Activated CD4-positive, alpha-beta memory T cell treated with anti-CD3 and anti-CD28 coated beads, Interleukin-2, amount 10 ng/mL, durations not matched to agents 7 days and 5 days (primary cell): ENCODE results near the gene SMPDL3B. TPM values are rescaled to one million over a fixed set of nuclear protein-coding genes. Genes with fewer than 3 reads are reported as not detected.
A peak's percentile ranks its signal among the peaks of the same experiment; 100 is the strongest.

Experiments
- CTCF ChIA-PET: fragments of 350-600 bp; sonication (Branson Sonifier 250); formaldehyde crosslinking; loops from one replicate; lab custom pipeline; 2021; ENCODE audit warnings: antibody characterized with exemption, inconsistent platforms; lab: Charles Lee
- POLR2A ChIA-PET: fragments of 350-600 bp; sonication (Branson Sonifier 250); formaldehyde crosslinking; loops from one replicate; lab custom pipeline; 2021; ENCODE audit warnings: antibody characterized with exemption; lab: Charles Lee
- DNase-seq: peaks from one replicate; pipeline ENCODE4 v3.0.0-alpha.2; 2020
- H3K27ac Mint-ChIP-seq: one replicate; pipeline ENCODE4 v1.8.0; 2021; ENCODE audit warnings: mild to moderate bottlenecking, mixed read lengths
- H3K27me3 Mint-ChIP-seq: one replicate; pipeline ENCODE4 v1.8.0; 2021; ENCODE audit warnings: mixed read lengths
- H3K36me3 Mint-ChIP-seq: one replicate; pipeline ENCODE4 v1.8.0; 2021; ENCODE audit warnings: low read depth, mixed read lengths
- H3K4me1 Mint-ChIP-seq: one replicate; pipeline ENCODE4 v1.8.0; 2021; ENCODE audit warnings: mixed read lengths
- H3K4me3 Mint-ChIP-seq: one replicate; pipeline ENCODE4 v1.8.0; 2021; ENCODE audit warnings: mild to moderate bottlenecking, mixed read lengths
- H3K9me3 Mint-ChIP-seq: one replicate; pipeline ENCODE4 v1.8.0; 2021; ENCODE audit warnings: mixed read lengths
- total RNA-seq, 2 experiments: library from RNA; stranded (reverse); gene quantifications; one replicate each; pipeline ENCODE4 v1.2.3, GENCODE V29; 2021

Gene SMPDL3B
- total RNA-seq, 2 experiments from 2014 or later = 0.76 to 0.93 TPM

GRCh38 chr1:27941671-27942540, 7.1 kb downstream of the SMPDL3B start:
- no peaks in the 10 kb centered on the region for H3K9me3 Mint-ChIP-seq
- no peaks in the 10 kb centered on the region for H3K36me3 Mint-ChIP-seq
- CTCF ChIA-PET = interaction anchor here (1.2 to 3.9 kb wide), 4 partner anchors 12 to 38 kb away, joined by 3 to 22 read pairs (median 8); partner anchors contain the start of gene XKR8
- POLR2A ChIA-PET = interaction anchor here (1.6 to 7.5 kb wide), 2 partner anchors 10 to 18 kb away, joined by 4 to 50 read pairs; partner anchors contain the start of gene XKR8
- DNase-seq = no peak
- no peak overlapping the region for H3K4me3 Mint-ChIP-seq
- H3K4me1 Mint-ChIP-seq = peaks cover 51% of the 10 kb centered on the region
- H3K27me3 Mint-ChIP-seq = no peaks in the 10 kb centered on the region
- H3K27ac Mint-ChIP-seq = no peak overlapping the region

GRCh38 chr1:27945020-27945419, 10.2 kb downstream of the SMPDL3B start:
- ChIA-PET CTCF (interaction anchor here (1.4 to 1.5 kb wide), 2 partner anchors 14 to 47 kb away, joined by 3 read pairs; no protein-coding TSS in a partner anchor), POLR2A (interaction anchor here (1.3 to 7.5 kb wide), 2 partner anchors 14 to 15 kb away, joined by 3 to 50 read pairs; partner anchors contain the start of gene XKR8)
- Mint-ChIP-seq H3K36me3 (no peaks in the 10 kb centered on the region), H3K4me1 (peaks cover 37% of the 10 kb centered on the region), H3K27ac (no peak overlapping the region), H3K4me3 (no peak overlapping the region), H3K9me3 (no peaks in the 10 kb centered on the region), H3K27me3 (no peaks in the 10 kb centered on the region)
- DNase-seq = no peak

GRCh38 chr1:27949027-27949426, 14.2 kb downstream of the SMPDL3B start:
- H3K27me3 Mint-ChIP-seq = peaks cover 6% of the 10 kb centered on the region
- H3K27ac Mint-ChIP-seq = no peak overlapping the region
- no peak for DNase-seq
- no peaks in the 10 kb centered on the region for H3K9me3 Mint-ChIP-seq
- POLR2A ChIA-PET = interaction anchor here (1.2 kb wide), 1 partner anchor 11 kb away, joined by 3 read pairs; the partner anchor contains the start of gene XKR8
- H3K4me3 Mint-ChIP-seq = no peak overlapping the region
- no peaks in the 10 kb centered on the region for H3K36me3 Mint-ChIP-seq
- peaks cover 8% of the 10 kb centered on the region for H3K4me1 Mint-ChIP-seq
- CTCF ChIA-PET = interaction anchor here (1.3 to 1.9 kb wide), 2 partner anchors 10 to 31 kb away, joined by 3 to 4 read pairs; no protein-coding TSS in a partner anchor

GRCh38 chr1:27951396-27951795, 16.6 kb downstream of the SMPDL3B start:
- Mint-ChIP-seq H3K27ac (no peak overlapping the region), H3K4me3 (no peak overlapping the region), H3K36me3 (no peaks in the 10 kb centered on the region), H3K27me3 (peaks cover 6% of the 10 kb centered on the region), H3K4me1 (no peaks in the 10 kb centered on the region), H3K9me3 (no peaks in the 10 kb centered on the region)
- DNase-seq = no peak
- ChIA-PET POLR2A (interaction anchor here (0.9 to 1.5 kb wide), 5 partner anchors 8 to 16 kb away, joined by 3 to 6 read pairs (median 3); partner anchors contain the start of gene XKR8), CTCF (interaction anchor here (1.2 to 1.6 kb wide), 5 partner anchors 8 to 94 kb away, joined by 3 to 8 read pairs (median 5); partner anchors contain the start of gene XKR8)

GRCh38 chr1:27952147-27952546, 17.3 kb downstream of the SMPDL3B start:
- no peaks in the 10 kb centered on the region for H3K9me3 Mint-ChIP-seq
- H3K27me3 Mint-ChIP-seq = peaks cover 6% of the 10 kb centered on the region
- H3K27ac Mint-ChIP-seq = no peak overlapping the region
- POLR2A ChIA-PET = interaction anchor here (1.0 to 1.5 kb wide), 3 partner anchors 9 to 11 kb away, joined by 3 to 4 read pairs (median 3); no protein-coding TSS in a partner anchor
- no peak overlapping the region for H3K4me3 Mint-ChIP-seq
- H3K4me1 Mint-ChIP-seq = no peaks in the 10 kb centered on the region
- H3K36me3 Mint-ChIP-seq = no peaks in the 10 kb centered on the region
- DNase-seq = no peak
- CTCF ChIA-PET = interaction anchor here (1.2 to 1.6 kb wide), 5 partner anchors 8 to 95 kb away, joined by 3 to 8 read pairs (median 5); partner anchors contain the start of gene XKR8

- ChIA-PET POLR2A (no interaction called here), CTCF (no interaction called here)
- H3K27me3 Mint-ChIP-seq = peaks cover 6% of the 10 kb centered on the region
- H3K27ac Mint-ChIP-seq = no peak overlapping the region
- H3K36me3 Mint-ChIP-seq = no peaks in the 10 kb centered on the region
- peaks cover 5% of the 10 kb centered on the region for H3K4me1 Mint-ChIP-seq
- no peaks in the 10 kb centered on the region for H3K9me3 Mint-ChIP-seq
- no peak overlapping the region for H3K4me3 Mint-ChIP-seq
- no peak for DNase-seq
Measured at GRCh38 chr1:27954186-27954585, 19.4 kb downstream of the SMPDL3B start.

GRCh38 chr1:27955076-27955475, 20.3 kb downstream of the SMPDL3B start:
- Mint-ChIP-seq H3K4me1 (peaks cover 9% of the 10 kb centered on the region), H3K9me3 (no peaks in the 10 kb centered on the region), H3K36me3 (no peaks in the 10 kb centered on the region), H3K4me3 (no peak overlapping the region), H3K27ac (no peak overlapping the region), H3K27me3 (peaks cover 6% of the 10 kb centered on the region)
- POLR2A ChIA-PET = interaction anchor here (0.9 kb wide), 1 partner anchor 12 kb away, joined by 4 read pairs; no protein-coding TSS in a partner anchor
- CTCF ChIA-PET = interaction anchor here (0.6 kb wide), 1 partner anchor 393 kb away, joined by 4 read pairs; no protein-coding TSS in a partner anchor
- DNase-seq = no peak

GRCh38 chr1:27956761-27957160, 22.0 kb downstream of the SMPDL3B start:
- Mint-ChIP-seq H3K36me3 (no peaks in the 10 kb centered on the region), H3K27me3 (peaks cover 6% of the 10 kb centered on the region), H3K4me3 (no peak overlapping the region), H3K4me1 (peaks cover 22% of the 10 kb centered on the region), H3K27ac (no peak overlapping the region), H3K9me3 (no peaks in the 10 kb centered on the region)
- ChIA-PET POLR2A (interaction anchor here (6.9 kb wide), 1 partner anchor 13 kb away, joined by 50 read pairs; no protein-coding TSS in a partner anchor), CTCF (interaction anchor here (1.1 kb wide), 1 partner anchor 17 kb away, joined by 4 read pairs; no protein-coding TSS in a partner anchor)
- no peak for DNase-seq

GRCh38 chr1:27957655-27958054, 22.9 kb downstream of the SMPDL3B start:
- Mint-ChIP-seq H3K27ac (no peak overlapping the region), H3K4me3 (no peak overlapping the region), H3K27me3 (peaks cover 6% of the 10 kb centered on the region), H3K4me1 (peaks cover 27% of the 10 kb centered on the region), H3K36me3 (no peaks in the 10 kb centered on the region), H3K9me3 (no peaks in the 10 kb centered on the region)
- ChIA-PET CTCF (interaction anchor here (0.6 to 1.1 kb wide), 2 partner anchors 17 to 542 kb away, joined by 3 to 4 read pairs; no protein-coding TSS in a partner anchor), POLR2A (interaction anchor here (6.9 kb wide), 1 partner anchor 14 kb away, joined by 50 read pairs; no protein-coding TSS in a partner anchor)
- DNase-seq = no peak

- ChIA-PET POLR2A (interaction anchor here (1.9 to 6.9 kb wide), 3 partner anchors 15 to 623 kb away, joined by 4 to 50 read pairs (median 6); no protein-coding TSS in a partner anchor), CTCF (interaction anchor here (0.8 kb wide), 1 partner anchor 10 kb away, joined by 3 read pairs; no protein-coding TSS in a partner anchor)
- Mint-ChIP-seq H3K36me3 (peaks cover 4% of the 10 kb centered on the region), H3K9me3 (no peaks in the 10 kb centered on the region), H3K27me3 (peaks cover 1% of the 10 kb centered on the region), H3K4me1 (peaks cover 34% of the 10 kb centered on the region), H3K4me3 (no peak overlapping the region), H3K27ac (no peak overlapping the region)
- no peak for DNase-seq
Measured at GRCh38 chr1:27958513-27958912, 23.7 kb downstream of the SMPDL3B start.

- CTCF ChIA-PET = interaction anchor here (0.8 to 1.5 kb wide), 7 partner anchors 9 to 20 kb away, joined by 3 to 5 read pairs (median 3); no protein-coding TSS in a partner anchor
- peaks cover 38% of the 10 kb centered on the region for H3K4me1 Mint-ChIP-seq
- H3K36me3 Mint-ChIP-seq = peaks cover 8% of the 10 kb centered on the region
- DNase-seq = peak; percentile 89
- H3K27ac Mint-ChIP-seq = peak within 1 kb of the TSS; percentile 77
- POLR2A ChIA-PET = interaction anchor here (0.6 to 6.9 kb wide), 15 partner anchors 8 to 1162 kb away, joined by 3 to 50 read pairs (median 3); partner anchors contain the start of genes EYA3 and SMPDL3B
- no peaks in the 10 kb centered on the region for H3K9me3 Mint-ChIP-seq
- no peaks in the 10 kb centered on the region for H3K27me3 Mint-ChIP-seq
- H3K4me3 Mint-ChIP-seq = peak within 1 kb of the TSS; percentile 80
Measured at GRCh38 chr1:27959792-27960603, 25.2 kb downstream of the SMPDL3B start, which contains the start of gene XKR8. XKR8 (plus strand) TSS chr1:27959973; CDS start chr1:27960070, 97 bp downstream.
